Mesenchymal stem cell (in vitro differentiated cells and primary cell): ENCODE data around the gene RANBP10.

Experiments
- DNase-seq: peaks from one replicate; pipeline ENCODE4 v3.0.0-alpha.2; 2013
- H2AFZ ChIP-seq: one replicate; pipeline ENCODE4 v1.6.1; 2013; ENCODE audit warnings: low read depth, mild to moderate bottlenecking, control low read depth, inconsistent platforms, low read length, moderate library complexity
- H2AK5ac ChIP-seq: 2 replicates; pipeline ENCODE4 v1.6.1; 2013; ENCODE audit warnings: low read length, moderate library complexity, mild to moderate bottlenecking, inconsistent platforms; ENCODE audit not compliant: severe bottlenecking
- H2BK120ac ChIP-seq: one replicate; pipeline ENCODE4 v1.6.1; 2013; ENCODE audit warnings: low read depth, mild to moderate bottlenecking, inconsistent platforms, low read length, moderate library complexity
- H2BK12ac ChIP-seq, 2 experiments: one replicate each; pipeline ENCODE4 v1.6.1; 2013; ENCODE audit warnings: inconsistent platforms in 2 of 2, low read length in 2 of 2, mild to moderate bottlenecking in 2 of 2, moderate library complexity in 2 of 2, control low read depth in 1 of 2
- H2BK15ac ChIP-seq: one replicate; pipeline ENCODE4 v1.6.1; 2013; ENCODE audit warnings: mild to moderate bottlenecking, low read depth, inconsistent platforms; ENCODE audit not compliant: poor library complexity, severe bottlenecking
- H2BK5ac ChIP-seq: 2 replicates; pipeline ENCODE4 v1.6.1; 2013; ENCODE audit warnings: low read depth, mild to moderate bottlenecking, low read length, control low read depth, inconsistent platforms; ENCODE audit not compliant: poor library complexity, severe bottlenecking
- H3K14ac ChIP-seq, 2 experiments: one replicate each; pipeline ENCODE4 v1.6.1; 2013; ENCODE audit warnings: inconsistent platforms in 2 of 2, low read length in 2 of 2, control low read depth in 1 of 2, mild to moderate bottlenecking in 1 of 2, moderate library complexity in 1 of 2
- H3K18ac ChIP-seq, 2 experiments: one replicate each; pipeline ENCODE4 v1.6.1; 2013; ENCODE audit warnings: inconsistent platforms in 2 of 2, low read length in 2 of 2, control low read depth in 1 of 2, low read depth in 1 of 2, mild to moderate bottlenecking in 1 of 2
- H3K23ac ChIP-seq, 2 experiments: one replicate each; pipeline ENCODE4 v1.6.1; 2013; ENCODE audit warnings: inconsistent platforms in 2 of 2, low read length in 2 of 2, mild to moderate bottlenecking in 2 of 2, moderate library complexity in 2 of 2, control low read depth in 1 of 2
- H3K27ac ChIP-seq: 2 replicates; pipeline ENCODE4 v1.5.1; 2013; ENCODE audit warnings: mild to moderate bottlenecking, moderate library complexity, low read length, control low read depth, inconsistent platforms; ENCODE audit not compliant: poor library complexity, severe bottlenecking
- H3K27me3 ChIP-seq, 2 experiments: 2 replicates each; pipeline versions ENCODE4 v1.6.1 to v1.7.0; 2013; ENCODE audit warnings: low read length in 2 of 2, mild to moderate bottlenecking in 2 of 2, moderate library complexity in 2 of 2, control low read depth in 1 of 2, inconsistent platforms in 1 of 2; ENCODE audit not compliant: control insufficient read depth in 1 of 2, insufficient read depth in 1 of 2
- H3K36me3 ChIP-seq, 2 experiments: 2 replicates each; pipeline versions ENCODE4 v1.6.1 to v1.7.0; 2013; ENCODE audit warnings: low read length in 2 of 2, control low read depth in 1 of 2, inconsistent platforms in 1 of 2, low read depth in 1 of 2, mild to moderate bottlenecking in 1 of 2; ENCODE audit not compliant: insufficient read depth in 2 of 2, control insufficient read depth in 1 of 2
- H3K4ac ChIP-seq, 2 experiments: one replicate each; pipeline ENCODE4 v1.6.1; 2013; ENCODE audit warnings: inconsistent platforms in 2 of 2, low read length in 2 of 2, mild to moderate bottlenecking in 2 of 2, moderate library complexity in 2 of 2, control low read depth in 1 of 2, low read depth in 1 of 2
- H3K4me1 ChIP-seq: 2 replicates; pipeline ENCODE4 v1.6.1; 2013; ENCODE audit warnings: low read depth, low read length, control low read depth; ENCODE audit not compliant: control insufficient read depth, insufficient read depth
- H3K4me2 ChIP-seq: 2 replicates; pipeline ENCODE4 v1.6.1; 2013; ENCODE audit warnings: low read length, mild to moderate bottlenecking, inconsistent platforms; ENCODE audit not compliant: poor library complexity, severe bottlenecking
- H3K4me3 ChIP-seq, 2 experiments: 2 replicates each; pipeline versions ENCODE4 v1.5.1 to v1.7.0; 2013; ENCODE audit warnings: low read length in 2 of 2, mild to moderate bottlenecking in 2 of 2, control low read depth in 1 of 2, low read depth in 1 of 2; ENCODE audit not compliant: insufficient read depth in 1 of 2
- H3K79me1 ChIP-seq: replicated peaks from 2 replicates; pipeline ENCODE4 v1.6.1; 2013; ENCODE audit warnings: mild to moderate bottlenecking, control low read depth, low read length, inconsistent platforms; ENCODE audit not compliant: poor library complexity, severe bottlenecking
- H3K9ac ChIP-seq: 2 replicates; pipeline ENCODE4 v1.7.0; 2013; ENCODE audit warnings: mild to moderate bottlenecking, low read length, moderate library complexity
- H3K9me3 ChIP-seq: 2 replicates; pipeline ENCODE4 v1.7.0; 2013; ENCODE audit warnings: mild to moderate bottlenecking, low read length; ENCODE audit not compliant: control insufficient read depth
- H4K8ac ChIP-seq: one replicate; pipeline ENCODE4 v1.6.1; 2013; ENCODE audit warnings: inconsistent platforms, mild to moderate bottlenecking, low read length, moderate library complexity
- H4K91ac ChIP-seq: one replicate; pipeline ENCODE4 v1.6.1; 2013; ENCODE audit warnings: mild to moderate bottlenecking, low read length, inconsistent platforms
- WGBS: methylation state at CpG from one replicate; pipeline ENCODE4 v1.1.7; 2013; ENCODE audit warnings: mixed read lengths; 5-methylcytosine and 5-hydroxymethylcytosine counted together

RANBP10 gene

GRCh38 chr16:67676516-67676915 is 129.8 kb downstream of the RANBP10 start:
- H3K23ac ChIP-seq: no peak overlapping the region
- peaks cover 11% of the 10 kb centered on the region for H3K79me1 ChIP-seq
- DNase-seq: no peak
- 91% methylated on average over 4 of the region's 4 CpGs for WGBS
- H3K36me3 ChIP-seq: peaks cover 14 to 28% of the 10 kb centered on the region in 2 experiments
- peaks cover 24% of the 10 kb centered on the region for H3K4me1 ChIP-seq
- no peak overlapping the region for H4K8ac ChIP-seq
- no peaks in the 10 kb centered on the region for H3K27me3 ChIP-seq
- H3K18ac ChIP-seq: no peak overlapping the region
- no peak overlapping the region for H2AFZ ChIP-seq
- H3K9ac ChIP-seq: no peak overlapping the region
- H2BK15ac ChIP-seq: no peak overlapping the region
- H3K4me2 ChIP-seq: no peak overlapping the region
- no peaks in the 10 kb centered on the region for H3K9me3 ChIP-seq
- H3K4ac ChIP-seq: no peak overlapping the region
- H2AK5ac ChIP-seq: no peak overlapping the region
- no peak overlapping the region for H3K4me3 ChIP-seq
- no peak overlapping the region for H2BK120ac ChIP-seq
- no peak overlapping the region for H3K14ac ChIP-seq
- H3K27ac ChIP-seq: no peak overlapping the region
- no peak overlapping the region for H2BK5ac ChIP-seq
- no peak overlapping the region for H2BK12ac ChIP-seq
- no peak overlapping the region for H4K91ac ChIP-seq

- H3K14ac ChIP-seq: no peak overlapping the region
These were observed 130.4 kb downstream of the RANBP10 start for GRCh38 chr16:67675999-67676398.

GRCh38 chr16:67675579-67675935 is 130.8 kb downstream of the RANBP10 start:
- H3K9ac ChIP-seq: no peak overlapping the region
- no peak overlapping the region for H3K4me3 ChIP-seq
- H2AFZ ChIP-seq: no peak overlapping the region
- peaks cover 14 to 28% of the 10 kb centered on the region in 2 experiments for H3K36me3 ChIP-seq
- H2BK12ac ChIP-seq: no peak overlapping the region
- no peak overlapping the region for H2BK120ac ChIP-seq
- H3K23ac ChIP-seq: no peak overlapping the region
- H4K91ac ChIP-seq: no peak overlapping the region
- no peak for DNase-seq
- no peak overlapping the region for H3K18ac ChIP-seq
- 98% methylated on average over 17 of the region's 17 CpGs for WGBS
- H3K79me1 ChIP-seq: peaks cover 11% of the 10 kb centered on the region
- H3K14ac ChIP-seq: no peak overlapping the region
- no peak overlapping the region for H3K4me2 ChIP-seq
- no peak overlapping the region for H3K4ac ChIP-seq
- no peaks in the 10 kb centered on the region for H3K27me3 ChIP-seq
- H3K27ac ChIP-seq: no peak overlapping the region
- H2AK5ac ChIP-seq: no peak overlapping the region
- peaks cover 24% of the 10 kb centered on the region for H3K4me1 ChIP-seq
- no peak overlapping the region for H4K8ac ChIP-seq
- no peak overlapping the region for H2BK15ac ChIP-seq
- no peak overlapping the region for H2BK5ac ChIP-seq
- H3K9me3 ChIP-seq: no peaks in the 10 kb centered on the region

More at GRCh38 chr16:67675999-67676398, 130.4 kb downstream of the RANBP10 start:
- Histone ChIP-seq H2AK5ac (no peak overlapping the region), H2BK15ac (no peak overlapping the region), H3K27ac (no peak overlapping the region), H3K4ac (no peak overlapping the region), H2AFZ (no peak overlapping the region), H4K91ac (no peak overlapping the region), H3K27me3 (no peaks in the 10 kb centered on the region), H3K9ac (no peak overlapping the region), H4K8ac (no peak overlapping the region), H2BK120ac (no peak overlapping the region), H3K4me2 (no peak overlapping the region), H3K18ac (no peak overlapping the region), H3K23ac (no peak overlapping the region), H3K36me3 (peaks cover 14 to 28% of the 10 kb centered on the region in 2 experiments), H2BK12ac (no peak overlapping the region), H3K9me3 (no peaks in the 10 kb centered on the region), H2BK5ac (no peak overlapping the region), H3K4me1 (peaks cover 24% of the 10 kb centered on the region), H3K4me3 (no peak overlapping the region), H3K79me1 (peaks cover 11% of the 10 kb centered on the region)
- WGBS: 100% methylated on average over 5 of the region's 7 CpGs
- DNase-seq: no peak

- Histone ChIP-seq H4K91ac (no peak overlapping the region), H4K8ac (no peak overlapping the region), H3K9ac (peak overlapping the region; percentile 15), H3K4me2 (no peak overlapping the region), H3K4ac (no peak overlapping the region), H3K14ac (no peak overlapping the region), H2BK5ac (no peak overlapping the region), H2BK15ac (no peak overlapping the region), H3K9me3 (no peaks in the 10 kb centered on the region), H3K23ac (no peak overlapping the region), H3K79me1 (peaks cover 8% of the 10 kb centered on the region), H3K27me3 (no peaks in the 10 kb centered on the region), H3K4me1 (peaks cover 24% of the 10 kb centered on the region), H3K4me3 (no peak overlapping the region), H3K27ac (no peak overlapping the region), H2BK120ac (no peak overlapping the region), H3K36me3 (peaks cover 14 to 27% of the 10 kb centered on the region in 2 experiments), H2BK12ac (no peak overlapping the region), H2AFZ (no peak overlapping the region), H3K18ac (no peak overlapping the region), H2AK5ac (no peak overlapping the region)
- no peak for DNase-seq
- WGBS: 99% methylated on average over 28 of the region's 28 CpGs
These were observed 131.3 kb downstream of the RANBP10 start for GRCh38 chr16:67674851-67675578.
